CD8-positive, alpha-beta memory T cell (primary cell): ENCODE results near the gene MEGF10. TPM values are rescaled to one million over a fixed set of nuclear protein-coding genes. Genes with fewer than 3 reads are reported as not detected.

Source experiments
- CTCF ChIA-PET: fragments of 350-600 bp; sonication (Branson Sonifier 250); formaldehyde crosslinking; loops from one replicate; lab custom pipeline; 2021; ENCODE audit warnings: antibody characterized with exemption; lab: Charles Lee
- POLR2A ChIA-PET: fragments of 350-600 bp; sonication (Branson Sonifier 250); formaldehyde crosslinking; loops from one replicate; lab custom pipeline; 2021; ENCODE audit warnings: antibody characterized with exemption; lab: Charles Lee
- DNase-seq, 5 donors: peaks; one replicate each; pipeline versions ENCODE4 v3.0.0 to v3.0.0-alpha.2; 2020 to 2022; ENCODE audit warnings: mixed read lengths in 1 of 5
- H3K27ac ChIP-seq: one replicate; pipeline ENCODE4 v1.7.0; 2013; ENCODE audit warnings: low read depth, mild to moderate bottlenecking, low read length, moderate library complexity
- H3K27me3 ChIP-seq: 2 replicates; pipeline ENCODE4 v1.7.0; 2013; ENCODE audit warnings: low read length, mild to moderate bottlenecking; ENCODE audit not compliant: insufficient read depth, poor library complexity, severe bottlenecking
- H3K36me3 ChIP-seq: 2 replicates; pipeline ENCODE4 v1.7.0; 2013; ENCODE audit warnings: mild to moderate bottlenecking, low read length, moderate library complexity; ENCODE audit not compliant: insufficient read depth
- H3K4me1 ChIP-seq: 2 replicates; pipeline ENCODE4 v1.7.0; 2013; ENCODE audit warnings: mild to moderate bottlenecking, low read length, moderate library complexity; ENCODE audit not compliant: insufficient read depth
- H3K4me3 ChIP-seq: 2 replicates; pipeline ENCODE4 v1.7.0; 2013; ENCODE audit warnings: mild to moderate bottlenecking, low read length
- H3K9me3 ChIP-seq: 2 replicates; pipeline ENCODE4 v1.7.0; 2013; ENCODE audit warnings: mild to moderate bottlenecking, low read length
- H3K27ac Mint-ChIP-seq, 8 donors: one replicate each; pipeline ENCODE4 v1.8.0; 2020 to 2021; ENCODE audit warnings: mixed read lengths in 8 of 8, mild to moderate bottlenecking in 6 of 8, inconsistent platforms in 3 of 8, moderate library complexity in 3 of 8
- H3K27me3 Mint-ChIP-seq, 2 donors: one replicate each; pipeline ENCODE4 v1.8.0; 2020 to 2021; ENCODE audit warnings: mixed read lengths in 2 of 2, mild to moderate bottlenecking in 1 of 2, moderate library complexity in 1 of 2
- H3K36me3 Mint-ChIP-seq, 3 donors: one replicate each; pipeline ENCODE4 v1.8.0; 2020 to 2021; ENCODE audit warnings: mixed read lengths in 3 of 3, inconsistent platforms in 1 of 3, mild to moderate bottlenecking in 1 of 3
- H3K4me1 Mint-ChIP-seq, 3 donors: one replicate each; pipeline ENCODE4 v1.8.0; 2020 to 2021; ENCODE audit warnings: mixed read lengths in 3 of 3, inconsistent platforms in 1 of 3, mild to moderate bottlenecking in 1 of 3
- H3K4me3 Mint-ChIP-seq, 7 donors: one replicate each; pipeline ENCODE4 v1.8.0; 2020 to 2021; ENCODE audit warnings: mixed read lengths in 7 of 7, mild to moderate bottlenecking in 6 of 7, moderate library complexity in 4 of 7, inconsistent platforms in 2 of 7
- H3K9me3 Mint-ChIP-seq, 5 donors: one replicate each; pipeline ENCODE4 v1.8.0; 2020 to 2022; ENCODE audit warnings: mixed read lengths in 5 of 5, mild to moderate bottlenecking in 3 of 5, moderate library complexity in 2 of 5, inconsistent platforms in 1 of 5
- polyA plus RNA-seq: library from polyadenylated mRNA; unstranded; fragments of 300-500 nt; fragmentation: Illumina TruSeq; gene quantifications from one replicate; pipeline ENCODE4 v1.2.3, GENCODE V29; 2021
- total RNA-seq, 2 experiments: library from RNA; stranded (reverse); gene quantifications; one replicate each; pipeline ENCODE4 v1.2.3, GENCODE V29; 2021

The MEGF10 gene
- total and polyA plus RNA-seq, 3 experiments from 2014 or later = not detected

GRCh38 chr5:127335381-127335780 lies 44.8 kb downstream of the MEGF10 start:
- H3K9me3 Mint-ChIP-seq = no peaks in the 10 kb centered on the region
- Histone ChIP-seq H3K4me3 (no peak overlapping the region), H3K9me3 (no peaks in the 10 kb centered on the region), H3K27me3 (no peaks in the 10 kb centered on the region), H3K36me3 (no peaks in the 10 kb centered on the region), H3K27ac (no peak overlapping the region), H3K4me1 (no peaks in the 10 kb centered on the region)
- no peaks in the 10 kb centered on the region for H3K36me3 Mint-ChIP-seq
- H3K27me3 Mint-ChIP-seq = peaks cover 14 to 39% of the 10 kb centered on the region in 2 donors
- H3K4me3 Mint-ChIP-seq = no peak overlapping the region
- CTCF ChIA-PET = no interaction called here
- no peaks in the 10 kb centered on the region for H3K4me1 Mint-ChIP-seq
- POLR2A ChIA-PET = no interaction called here
- no peak overlapping the region for H3K27ac Mint-ChIP-seq
- no peak for DNase-seq

- H3K4me3 Mint-ChIP-seq = no peak overlapping the region
- no peaks in the 10 kb centered on the region for H3K9me3 Mint-ChIP-seq
- ChIA-PET POLR2A (no interaction called here), CTCF (no interaction called here)
- Histone ChIP-seq H3K9me3 (no peaks in the 10 kb centered on the region), H3K36me3 (no peaks in the 10 kb centered on the region), H3K27me3 (no peaks in the 10 kb centered on the region), H3K4me1 (no peaks in the 10 kb centered on the region), H3K27ac (no peak overlapping the region), H3K4me3 (no peak overlapping the region)
- H3K4me1 Mint-ChIP-seq = no peaks in the 10 kb centered on the region
- H3K27me3 Mint-ChIP-seq = peaks cover 7 to 25% of the 10 kb centered on the region in 2 donors
- DNase-seq = no peak
- no peak overlapping the region for H3K27ac Mint-ChIP-seq
- no peaks in the 10 kb centered on the region for H3K36me3 Mint-ChIP-seq
These were observed 47.3 kb downstream of the MEGF10 start for GRCh38 chr5:127337876-127338275.

- Mint-ChIP-seq H3K27me3 (peaks cover 6 to 23% of the 10 kb centered on the region in 2 donors), H3K27ac (no peak overlapping the region), H3K9me3 (no peaks in the 10 kb centered on the region), H3K36me3 (no peaks in the 10 kb centered on the region), H3K4me3 (no peak overlapping the region), H3K4me1 (no peaks in the 10 kb centered on the region)
- no peaks in the 10 kb centered on the region for H3K9me3 ChIP-seq
- no peak for DNase-seq
- H3K4me3 ChIP-seq = no peak overlapping the region
- no peaks in the 10 kb centered on the region for H3K27me3 ChIP-seq
- H3K4me1 ChIP-seq = no peaks in the 10 kb centered on the region
- ChIA-PET CTCF (no interaction called here), POLR2A (no interaction called here)
- no peak overlapping the region for H3K27ac ChIP-seq
- no peaks in the 10 kb centered on the region for H3K36me3 ChIP-seq
These were observed 47.9 kb downstream of the MEGF10 start for GRCh38 chr5:127338501-127338900.

GRCh38 chr5:127340606-127341005 lies 50.0 kb downstream of the MEGF10 start:
- no peak overlapping the region for H3K27ac Mint-ChIP-seq
- no peaks in the 10 kb centered on the region for H3K27me3 ChIP-seq
- no peaks in the 10 kb centered on the region for H3K36me3 ChIP-seq
- no peaks in the 10 kb centered on the region for H3K9me3 Mint-ChIP-seq
- H3K4me1 Mint-ChIP-seq = no peaks in the 10 kb centered on the region
- ChIA-PET CTCF (no interaction called here), POLR2A (no interaction called here)
- no peak overlapping the region for H3K4me3 ChIP-seq
- H3K27ac ChIP-seq = no peak overlapping the region
- no peaks in the 10 kb centered on the region for H3K4me1 ChIP-seq
- H3K9me3 ChIP-seq = no peaks in the 10 kb centered on the region
- no peak overlapping the region for H3K4me3 Mint-ChIP-seq
- no peak for DNase-seq
- peaks cover 5 to 20% of the 10 kb centered on the region in 2 donors for H3K27me3 Mint-ChIP-seq
- no peaks in the 10 kb centered on the region for H3K36me3 Mint-ChIP-seq

GRCh38 chr5:127342364-127342763 lies 51.8 kb downstream of the MEGF10 start:
- Histone ChIP-seq H3K36me3 (no peaks in the 10 kb centered on the region), H3K27ac (no peak overlapping the region), H3K27me3 (no peaks in the 10 kb centered on the region), H3K4me1 (no peaks in the 10 kb centered on the region), H3K4me3 (no peak overlapping the region), H3K9me3 (no peaks in the 10 kb centered on the region)
- DNase-seq = no peak
- Mint-ChIP-seq H3K27me3 (peaks cover 5 to 27% of the 10 kb centered on the region in 2 donors), H3K4me1 (no peaks in the 10 kb centered on the region), H3K36me3 (no peaks in the 10 kb centered on the region), H3K27ac (no peak overlapping the region), H3K4me3 (no peak overlapping the region), H3K9me3 (no peaks in the 10 kb centered on the region)
- CTCF ChIA-PET = no interaction called here
- POLR2A ChIA-PET = no interaction called here

GRCh38 chr5:127343313-127343712 lies 52.7 kb downstream of the MEGF10 start:
- H3K36me3 Mint-ChIP-seq = no peaks in the 10 kb centered on the region
- H3K27me3 ChIP-seq = no peaks in the 10 kb centered on the region
- H3K9me3 ChIP-seq = no peaks in the 10 kb centered on the region
- no peaks in the 10 kb centered on the region for H3K9me3 Mint-ChIP-seq
- POLR2A ChIA-PET = no interaction called here
- H3K27me3 Mint-ChIP-seq = peaks cover 5 to 27% of the 10 kb centered on the region in 2 donors
- H3K27ac Mint-ChIP-seq = no peak overlapping the region
- no peaks in the 10 kb centered on the region for H3K4me1 Mint-ChIP-seq
- CTCF ChIA-PET = no interaction called here
- no peaks in the 10 kb centered on the region for H3K4me1 ChIP-seq
- no peak overlapping the region for H3K4me3 ChIP-seq
- H3K27ac ChIP-seq = no peak overlapping the region
- no peak overlapping the region for H3K4me3 Mint-ChIP-seq
- no peak for DNase-seq
- H3K36me3 ChIP-seq = no peaks in the 10 kb centered on the region

GRCh38 chr5:127343866-127344265 lies 53.3 kb downstream of the MEGF10 start:
- no peaks in the 10 kb centered on the region for H3K36me3 ChIP-seq

GRCh38 chr5:127344931-127345330 lies 54.3 kb downstream of the MEGF10 start:
- Histone ChIP-seq H3K36me3 (no peaks in the 10 kb centered on the region), H3K27ac (no peak overlapping the region), H3K27me3 (no peaks in the 10 kb centered on the region), H3K9me3 (no peaks in the 10 kb centered on the region), H3K4me3 (no peak overlapping the region), H3K4me1 (no peaks in the 10 kb centered on the region)
- Mint-ChIP-seq H3K4me3 (no peak overlapping the region), H3K27ac (no peak overlapping the region), H3K27me3 (peaks cover 4 to 19% of the 10 kb centered on the region in 2 donors), H3K9me3 (no peaks in the 10 kb centered on the region), H3K4me1 (no peaks in the 10 kb centered on the region), H3K36me3 (no peaks in the 10 kb centered on the region)
- CTCF ChIA-PET = no interaction called here
- DNase-seq = no peak
- POLR2A ChIA-PET = no interaction called here

More at GRCh38 chr5:127343866-127344265, 53.3 kb downstream of the MEGF10 start:
- Mint-ChIP-seq H3K4me1 (no peaks in the 10 kb centered on the region), H3K9me3 (no peaks in the 10 kb centered on the region), H3K27me3 (peaks cover 5 to 22% of the 10 kb centered on the region in 2 donors), H3K36me3 (no peaks in the 10 kb centered on the region), H3K4me3 (no peak overlapping the region), H3K27ac (no peak overlapping the region)
- no peaks in the 10 kb centered on the region for H3K4me1 ChIP-seq
- no peak overlapping the region for H3K4me3 ChIP-seq
- DNase-seq = no peak
- ChIA-PET POLR2A (no interaction called here), CTCF (no interaction called here)
- H3K9me3 ChIP-seq = no peaks in the 10 kb centered on the region
- H3K27ac ChIP-seq = no peak overlapping the region
- no peaks in the 10 kb centered on the region for H3K27me3 ChIP-seq

GRCh38 chr5:127351418-127351817 lies 60.8 kb downstream of the MEGF10 start:
- POLR2A ChIA-PET = no interaction called here
- no peak overlapping the region for H3K4me3 Mint-ChIP-seq
- Histone ChIP-seq H3K4me3 (no peak overlapping the region), H3K36me3 (no peaks in the 10 kb centered on the region), H3K9me3 (no peaks in the 10 kb centered on the region), H3K27ac (no peak overlapping the region), H3K4me1 (no peaks in the 10 kb centered on the region), H3K27me3 (no peaks in the 10 kb centered on the region)
- DNase-seq = no peak
- H3K27me3 Mint-ChIP-seq = peaks cover 5 to 19% of the 10 kb centered on the region in 2 donors
- no peaks in the 10 kb centered on the region for H3K4me1 Mint-ChIP-seq
- H3K27ac Mint-ChIP-seq = no peak overlapping the region
- no peaks in the 10 kb centered on the region for H3K9me3 Mint-ChIP-seq
- no peaks in the 10 kb centered on the region for H3K36me3 Mint-ChIP-seq
- CTCF ChIA-PET = no interaction called here
